22Rv1 (cell line): ENCODE results near the gene DENND1C.

Experiments
- H3K27ac ChIP-seq: fragments of 450-650 bp; 2 replicates; pipeline ENCODE4 v1.5.1; 2017
- ZFX ChIP-seq: fragments of 450-650 bp; IDR thresholded peaks from 2 replicates; pipeline ENCODE4 v1.6.1; 2017; ENCODE audit warnings: antibody characterized with exemption, borderline replicate concordance
- TF ChIP-seq, protein P1 (sequence below): fragments of 450-650 bp; IDR thresholded peaks from 2 replicates; pipeline ENCODE4 v1.5.1; 2017; ENCODE audit warnings: mild to moderate bottlenecking

DENND1C gene

DNA sequence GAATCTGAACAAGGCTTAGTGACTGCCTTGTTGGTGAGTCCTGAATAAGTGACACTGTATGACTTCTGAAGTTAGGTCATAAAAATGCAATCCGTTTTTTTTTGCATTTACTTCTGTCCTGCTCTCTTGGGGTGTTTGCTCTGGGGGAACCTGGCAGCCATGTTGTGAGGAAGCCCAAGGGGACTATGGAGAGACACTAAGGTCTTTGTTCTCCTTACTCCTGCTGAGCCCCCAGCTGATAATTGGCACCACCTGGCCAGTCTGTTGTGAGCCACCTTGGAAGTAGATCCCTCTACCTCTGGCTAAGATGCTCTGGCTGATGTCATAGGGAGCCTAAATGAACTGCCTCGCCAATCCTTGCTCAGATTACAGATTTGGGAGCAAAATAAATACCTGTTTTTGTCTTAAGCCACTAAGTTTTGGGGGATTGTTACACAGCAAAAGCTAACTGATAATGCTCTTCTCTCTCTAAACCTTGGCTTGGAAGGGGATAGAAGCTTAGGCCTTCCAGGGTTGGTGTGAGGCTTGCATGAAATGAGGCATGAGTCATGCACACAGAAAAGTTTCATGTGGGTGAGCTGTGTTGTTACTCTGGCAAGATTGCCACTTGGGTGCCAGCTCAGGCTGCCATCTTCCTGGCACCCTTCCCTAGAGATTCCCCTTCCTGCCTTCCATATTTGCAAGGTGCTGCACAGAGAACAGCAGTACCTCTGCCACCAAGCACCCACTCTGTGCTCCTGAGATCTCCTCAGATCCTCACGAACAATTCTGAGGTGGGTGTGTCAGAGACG lies 10.4 kb upstream of the DENND1C start:
- TF ChIP-seq, protein P1, sequence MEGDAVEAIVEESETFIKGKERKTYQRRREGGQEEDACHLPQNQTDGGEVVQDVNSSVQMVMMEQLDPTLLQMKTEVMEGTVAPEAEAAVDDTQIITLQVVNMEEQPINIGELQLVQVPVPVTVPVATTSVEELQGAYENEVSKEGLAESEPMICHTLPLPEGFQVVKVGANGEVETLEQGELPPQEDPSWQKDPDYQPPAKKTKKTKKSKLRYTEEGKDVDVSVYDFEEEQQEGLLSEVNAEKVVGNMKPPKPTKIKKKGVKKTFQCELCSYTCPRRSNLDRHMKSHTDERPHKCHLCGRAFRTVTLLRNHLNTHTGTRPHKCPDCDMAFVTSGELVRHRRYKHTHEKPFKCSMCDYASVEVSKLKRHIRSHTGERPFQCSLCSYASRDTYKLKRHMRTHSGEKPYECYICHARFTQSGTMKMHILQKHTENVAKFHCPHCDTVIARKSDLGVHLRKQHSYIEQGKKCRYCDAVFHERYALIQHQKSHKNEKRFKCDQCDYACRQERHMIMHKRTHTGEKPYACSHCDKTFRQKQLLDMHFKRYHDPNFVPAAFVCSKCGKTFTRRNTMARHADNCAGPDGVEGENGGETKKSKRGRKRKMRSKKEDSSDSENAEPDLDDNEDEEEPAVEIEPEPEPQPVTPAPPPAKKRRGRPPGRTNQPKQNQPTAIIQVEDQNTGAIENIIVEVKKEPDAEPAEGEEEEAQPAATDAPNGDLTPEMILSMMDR, result no peak
- no peak for TF ChIP-seq ZFX
- no peak overlapping the region for H3K27ac ChIP-seq

DNA sequence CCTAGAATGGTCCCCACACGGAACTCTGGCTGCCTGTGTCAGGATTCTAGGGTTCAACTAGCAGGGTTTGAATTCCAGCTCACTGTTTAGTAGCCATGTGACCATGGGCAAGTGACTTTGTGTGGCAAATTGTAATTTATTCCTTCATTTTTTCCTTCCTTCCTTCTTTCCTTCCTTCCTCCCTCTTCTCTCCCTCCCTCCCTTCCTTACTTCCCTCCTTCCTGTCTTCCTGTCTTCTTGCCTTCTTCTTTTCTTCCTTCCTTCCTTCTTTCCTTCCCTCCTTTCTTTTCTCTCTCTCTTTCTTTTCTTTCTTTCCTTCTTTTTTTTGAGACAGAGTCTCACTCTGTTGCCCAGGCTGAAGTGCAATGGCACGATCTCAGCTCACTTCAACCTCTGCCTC lies 8.5 kb upstream of the DENND1C start:
- H3K27ac ChIP-seq, result no peak overlapping the region
- TF ChIP-seq ZFX, result no peak
- TF ChIP-seq, protein P1, result no peak

DNA sequence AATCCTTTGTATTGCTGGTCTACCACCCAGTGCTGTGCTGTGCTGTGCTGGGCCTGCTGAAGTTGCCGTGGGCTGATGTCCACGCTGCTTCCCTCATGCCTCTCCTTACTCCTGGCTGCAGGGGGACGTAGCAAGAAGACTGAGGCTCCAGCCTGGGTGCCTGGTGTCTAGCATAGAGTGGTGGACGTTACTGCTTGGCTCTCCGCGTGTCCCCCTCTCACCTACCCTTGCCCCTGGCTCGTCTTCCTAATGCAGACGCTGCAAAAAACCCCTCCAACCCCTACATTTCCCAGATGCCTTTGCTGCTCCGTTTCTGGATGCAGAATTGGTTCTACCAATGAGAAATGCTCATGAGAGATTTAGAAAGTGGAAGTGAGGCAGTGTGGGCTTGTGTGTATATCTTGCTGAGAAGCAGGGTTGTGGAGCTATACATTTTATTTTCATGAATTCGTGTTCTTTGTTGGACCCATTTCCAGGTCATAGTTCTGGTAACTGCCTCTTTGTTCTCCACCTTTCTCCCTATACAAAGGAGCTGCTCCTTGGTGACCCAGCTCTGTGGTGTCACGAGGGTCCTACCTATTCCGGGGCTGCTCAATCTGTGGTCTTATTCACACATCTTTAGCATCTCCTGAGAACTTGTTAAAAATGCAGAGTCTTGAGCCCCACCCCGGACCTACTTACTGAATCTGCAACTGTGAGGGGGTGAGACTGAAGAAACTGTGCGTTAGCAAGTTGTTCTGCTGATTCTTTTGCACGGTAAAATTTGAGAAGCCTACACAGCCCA lies 7.9 kb upstream of the DENND1C start:
- H3K27ac ChIP-seq, result no peak overlapping the region
- TF ChIP-seq, protein P1, result no peak
- no peak for TF ChIP-seq ZFX

DNA sequence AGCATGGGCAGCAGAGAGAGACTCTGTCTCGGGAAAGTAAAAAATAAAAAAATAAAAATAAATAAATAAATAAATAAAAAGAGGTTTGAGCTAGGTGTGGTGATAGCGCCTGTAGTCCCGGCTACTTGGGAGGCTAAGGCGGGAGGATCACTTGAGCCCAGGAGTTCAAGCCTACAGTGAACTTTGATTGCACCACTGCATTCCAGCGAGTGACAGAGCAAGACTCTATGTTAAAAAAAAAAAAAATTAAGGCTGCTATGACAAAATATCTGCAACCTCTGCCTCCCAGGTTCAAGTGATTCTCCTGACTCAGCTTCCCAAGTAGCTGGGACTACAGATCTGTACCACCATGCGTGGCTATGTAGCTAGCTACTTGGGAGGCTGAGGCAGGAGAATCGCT lies 3.2 kb upstream of the DENND1C start:
- no peak for TF ChIP-seq ZFX
- TF ChIP-seq, protein P1, result no peak

GRCh38 chr19:6484230-6484629 lies 2.6 kb upstream of the DENND1C start:
- no peak for TF ChIP-seq ZFX
- TF ChIP-seq, protein P1, result no peak

More for the DNA sequence above, 3.2 kb upstream of the DENND1C start:
- H3K27ac ChIP-seq, result no peak overlapping the region

DNA sequence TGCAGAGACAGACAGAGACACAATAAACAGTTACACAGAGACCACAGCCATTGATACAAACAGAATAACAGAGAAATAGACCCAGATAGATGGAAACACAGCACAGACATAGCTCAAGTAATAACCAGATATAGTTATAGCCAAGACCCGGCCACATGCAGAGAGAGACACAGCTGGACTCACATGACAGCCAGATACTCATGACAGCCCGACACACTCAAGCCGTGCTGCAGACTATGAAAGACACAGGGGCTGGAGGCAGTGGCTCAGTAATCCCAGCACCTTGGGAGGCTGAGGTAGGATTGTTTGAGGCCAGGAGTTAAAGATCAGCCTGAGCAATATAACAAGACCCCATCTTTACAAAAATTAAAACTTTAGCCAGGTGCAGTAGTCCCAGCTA lies 1.6 kb upstream of the DENND1C start:
- H3K27ac ChIP-seq, result no peak overlapping the region
- no peak for TF ChIP-seq ZFX
- TF ChIP-seq, protein P1, result no peak

More at GRCh38 chr19:6484230-6484629, 2.6 kb upstream of the DENND1C start:
- H3K27ac ChIP-seq, result no peak overlapping the region

DNA sequence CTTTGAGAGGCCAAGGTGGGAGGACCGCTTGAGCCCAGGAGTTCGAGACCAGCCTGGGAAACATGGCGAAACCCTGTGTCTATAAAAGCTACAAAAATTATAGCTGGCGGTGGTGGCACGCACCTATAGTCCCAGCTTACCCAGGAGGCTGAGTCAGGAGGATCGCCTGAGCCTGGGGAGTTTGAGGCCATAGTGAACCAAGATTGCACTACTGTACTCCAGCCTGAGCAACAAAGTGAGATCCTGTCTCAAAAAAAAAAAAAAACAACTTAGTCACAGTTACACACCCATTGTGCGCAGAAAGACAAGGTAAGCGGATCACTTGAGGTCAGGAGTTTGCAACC lies 728 bp upstream of the DENND1C start:
- H3K27ac ChIP-seq, result no peak overlapping the region
- TF ChIP-seq, protein P1, result no peak
- no peak for TF ChIP-seq ZFX
